PFSK-1 (cell line): Measurements from ENCODE around the gene TMEM129.

Source experiments
- FOXP2 ChIP-seq: optimal IDR thresholded peaks from 2 replicates; pipeline ENCODE3; 2011; ENCODE audit warnings: borderline replicate concordance, control low read depth, inconsistent platforms; ENCODE audit not compliant: insufficient read depth; ENCODE audit errors: extremely low read length, extremely low read depth
- POLR2AphosphoS5 ChIP-seq: IDR thresholded peaks from 2 replicates; pipeline ENCODE4 v1.6.1; 2012; ENCODE audit warnings: low read depth, mild to moderate bottlenecking, control low read depth, low read length, moderate library complexity
- REST ChIP-seq, 2 experiments: IDR thresholded peaks; 2 replicates each; pipeline versions ENCODE4 v1.6.1 to v1.8.0; 2011 to 2012; ENCODE audit warnings: low read depth in 2 of 2, low read length in 2 of 2, control low read depth in 1 of 2, inconsistent platforms in 1 of 2, mild to moderate bottlenecking in 1 of 2, moderate library complexity in 1 of 2; ENCODE audit not compliant: insufficient read depth in 1 of 2
- SIN3A ChIP-seq: IDR thresholded peaks from 2 replicates; pipeline ENCODE4 v1.6.1; 2012; ENCODE audit warnings: mild to moderate bottlenecking, low read length, moderate library complexity, borderline replicate concordance; ENCODE audit not compliant: insufficient read depth
- TAF1 ChIP-seq: IDR thresholded peaks from 2 replicates; pipeline ENCODE4 v1.6.1; 2012; ENCODE audit warnings: low read length, control low read depth, borderline replicate concordance; ENCODE audit not compliant: insufficient read depth

Gene TMEM129

DNA sequence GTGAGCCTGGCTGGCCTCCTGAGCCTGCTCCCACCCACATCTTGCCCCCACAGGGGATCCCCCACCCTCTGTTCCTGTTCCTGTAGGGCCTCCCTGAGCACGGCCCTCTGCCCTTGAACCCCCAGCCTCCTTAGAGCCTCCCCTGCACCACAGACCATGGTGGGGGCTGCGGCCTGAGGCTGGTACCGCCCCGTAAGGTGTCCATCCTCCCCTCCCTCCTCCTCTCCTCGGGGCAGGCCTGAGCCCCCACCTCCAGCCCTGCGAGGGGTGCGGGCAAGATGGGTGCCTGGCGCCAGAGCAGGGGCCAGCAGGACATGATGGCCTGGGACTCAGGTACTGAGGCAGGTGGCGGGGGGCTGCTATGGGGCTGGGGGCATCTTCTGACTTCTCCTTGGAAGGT, 43.5 kb upstream of the TMEM129 start:
- TF ChIP-seq REST (IDR thresholded peaks at IDR 0.05; ENCODE audit: insufficient read depth in 1 of 2, low read depth in 2 of 2, low read length in 2 of 2) (no peak), TAF1 (no peak), FOXP2 (no peak), POLR2AphosphoS5 (no peak), SIN3A (no peak)

GRCh38 chr4:1763550-1764080, 42.5 kb upstream of the TMEM129 start:
- TF ChIP-seq SIN3A: no peak
- TF ChIP-seq REST (IDR thresholded peaks at IDR 0.05; ENCODE audit: insufficient read depth in 1 of 2, low read depth in 2 of 2, low read length in 2 of 2): no peak
- no peak for TF ChIP-seq TAF1
- TF ChIP-seq POLR2AphosphoS5: no peak
- no peak for TF ChIP-seq FOXP2

- no peak for TF ChIP-seq SIN3A
- TF ChIP-seq TAF1: no peak
Observed at GRCh38 chr4:1763070-1763549, 42.0 kb upstream of the TMEM129 start.

- TF ChIP-seq SIN3A (no peak), FOXP2 (no peak), REST (IDR thresholded peaks at IDR 0.05; ENCODE audit: insufficient read depth in 1 of 2, low read depth in 2 of 2, low read length in 2 of 2) (no peak), POLR2AphosphoS5 (no peak), TAF1 (no peak)
Observed at GRCh38 chr4:1762264-1763010, 41.3 kb upstream of the TMEM129 start.

DNA sequence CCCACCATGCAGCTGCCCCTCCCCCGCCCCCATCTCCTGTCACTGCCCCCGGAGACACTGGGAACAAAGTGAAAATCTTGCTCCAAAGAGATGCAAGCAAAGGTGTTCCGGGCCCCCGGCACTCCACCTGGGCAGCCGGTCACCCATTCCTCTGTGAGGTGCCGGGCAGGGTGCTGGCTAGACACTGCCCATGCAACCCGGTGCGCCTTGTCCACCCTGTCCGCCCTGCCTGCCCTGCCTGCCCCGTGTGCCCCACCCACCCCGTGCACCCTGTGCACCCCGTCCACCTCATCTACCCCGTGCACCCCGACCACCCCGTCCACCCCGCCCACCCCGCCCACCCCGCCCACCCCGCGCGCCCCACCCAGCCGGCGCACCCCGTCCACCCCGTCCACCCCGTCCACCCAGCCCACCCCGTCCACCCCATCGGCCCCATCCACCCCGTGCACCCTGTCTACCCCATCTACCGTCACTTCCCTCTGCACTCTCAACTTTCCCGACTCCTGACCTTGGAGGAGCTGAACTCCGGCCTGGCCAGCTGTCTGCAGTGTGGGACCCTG, 40.1 kb upstream of the TMEM129 start:
- no peak for TF ChIP-seq FOXP2
- no peak for TF ChIP-seq REST (IDR thresholded peaks at IDR 0.05; ENCODE audit: insufficient read depth in 1 of 2, low read depth in 2 of 2, low read length in 2 of 2)
- no peak for TF ChIP-seq SIN3A
- no peak for TF ChIP-seq TAF1
- TF ChIP-seq POLR2AphosphoS5: no peak
